ENCODE measurements around the gene CCL2.
A peak's percentile ranks its signal among the peaks of the same experiment; 100 is the strongest.

The CCL2 gene

GRCh38 chr17:34299956-34300577, 45.0 kb downstream of the CCL2 start:
- no peak for TF ChIP-seq CTCF (IDR thresholded peaks at IDR 0.05; ENCODE audit: low read depth, low read length)
- peak; percentile 52 to 79 for DNase-seq (ENCODE audit: low read depth in 2 of 2)
- no peak overlapping the region for H3K4me3 ChIP-seq (replicated peaks in 1 of 2; ENCODE audit: low read depth in 2 of 2, low read length in 2 of 2)

GRCh38 chr17:34300652-34301370, 45.7 kb downstream of the CCL2 start:
- no peak overlapping the region for H3K4me3 ChIP-seq (replicated peaks in 1 of 2; ENCODE audit: low read depth in 2 of 2, low read length in 2 of 2)
- peak in 1 of 2 donors; percentile 78 for DNase-seq (ENCODE audit: low read depth in 2 of 2)
- TF ChIP-seq CTCF (IDR thresholded peaks at IDR 0.05; ENCODE audit: low read depth, low read length) = no peak

DNA sequence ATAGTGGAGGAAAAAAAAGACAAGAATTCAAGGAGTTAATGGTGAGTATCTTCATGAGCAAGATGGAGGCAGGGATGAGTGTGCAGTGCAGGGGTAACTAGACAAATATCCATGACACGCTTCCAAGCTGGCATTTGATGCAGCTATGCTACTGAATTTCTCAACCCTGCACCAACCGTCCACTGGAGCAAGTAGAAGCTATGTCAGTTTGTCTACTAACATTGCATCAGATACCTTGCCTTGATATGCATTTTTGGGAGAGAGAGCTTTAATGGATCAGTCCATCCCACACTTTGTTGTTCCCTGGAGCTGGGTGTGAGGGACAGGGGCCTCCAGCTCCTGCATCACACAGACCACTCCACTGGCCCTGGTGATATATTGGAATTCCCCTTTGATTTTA, 46.9 kb downstream of the CCL2 start:
- no peak for TF ChIP-seq CTCF (IDR thresholded peaks at IDR 0.05; ENCODE audit: low read depth, low read length)
- peak in 1 of 2 donors; percentile 38 for DNase-seq (ENCODE audit: low read depth in 2 of 2)
- no peak overlapping the region for H3K4me3 ChIP-seq (replicated peaks in 1 of 2; ENCODE audit: low read depth in 2 of 2, low read length in 2 of 2)

DNA sequence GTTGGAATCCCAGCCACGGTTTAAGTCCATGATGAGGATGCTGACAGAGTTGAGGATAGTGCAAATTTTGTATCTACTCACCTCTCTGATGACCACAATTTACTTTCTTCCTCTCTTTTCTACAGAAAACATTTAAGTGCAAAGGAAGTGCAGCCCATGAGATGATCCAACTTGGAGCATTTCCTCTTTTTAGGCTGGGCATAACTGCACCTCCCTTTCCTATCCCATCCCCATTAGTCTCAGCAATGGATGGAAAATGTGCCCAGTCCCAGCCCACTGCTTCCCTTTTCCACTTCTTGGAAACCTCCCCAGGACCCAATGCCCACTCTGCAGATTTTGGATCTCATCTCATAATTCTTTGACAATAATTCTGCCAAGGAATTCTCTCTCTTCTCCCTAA, 47.6 kb downstream of the CCL2 start:
- no peak for TF ChIP-seq CTCF (IDR thresholded peaks at IDR 0.05; ENCODE audit: low read depth, low read length)
- no peak for DNase-seq (ENCODE audit: low read depth in 2 of 2)

DNA sequence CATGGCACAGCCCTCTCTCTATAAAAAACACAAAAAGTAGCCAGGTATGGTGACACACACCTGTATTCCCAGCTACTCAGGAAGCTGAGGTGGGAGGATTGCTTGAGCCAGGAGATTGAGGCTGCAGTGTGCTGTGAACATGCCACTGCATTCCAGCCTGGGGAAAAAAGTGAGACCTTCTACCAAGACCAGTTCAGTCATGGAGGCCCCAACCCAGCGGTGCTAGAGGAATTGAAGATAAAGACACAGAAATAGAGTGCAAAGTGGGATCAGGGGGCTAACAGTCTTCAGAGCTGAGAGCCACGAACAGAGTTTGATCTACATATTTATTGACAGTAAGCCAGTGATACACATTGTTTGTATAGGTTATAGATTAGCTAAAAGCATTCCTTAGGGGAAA, 48.5 kb downstream of the CCL2 start:
- no peak for TF ChIP-seq CTCF (IDR thresholded peaks at IDR 0.05; ENCODE audit: low read depth, low read length)
- DNase-seq (ENCODE audit: low read depth in 2 of 2) = no peak
- H3K4me3 ChIP-seq (replicated peaks in 1 of 2; ENCODE audit: low read depth in 2 of 2, low read length in 2 of 2) = no peak overlapping the region

More for the DNA sequence above, 47.6 kb downstream of the CCL2 start:
- no peak overlapping the region for H3K4me3 ChIP-seq (replicated peaks in 1 of 2; ENCODE audit: low read depth in 2 of 2, low read length in 2 of 2)

- TF ChIP-seq CTCF (IDR thresholded peaks at IDR 0.05; ENCODE audit: low read depth, low read length) = no peak
Measured at GRCh38 chr17:34305061-34305460, 50.0 kb downstream of the CCL2 start.

More at GRCh38 chr17:34305061-34305460, 50.0 kb downstream of the CCL2 start:
- no peak for DNase-seq (ENCODE audit: low read depth in 2 of 2)
- H3K4me3 ChIP-seq (replicated peaks in 1 of 2; ENCODE audit: low read depth in 2 of 2, low read length in 2 of 2) = no peak overlapping the region

Data from cardiac fibroblast (primary cell).